SK-N-SH treated with all-trans-retinoic acid at 6 μM for 48 hours (cell line): ENCODE data around the gene ZNF281.

Experiments used
- ATAC-seq: fragments of 200-7000 bp; cut with Tn5 transposase; 3 replicates; pipeline ENCODE4 v1.9.1; 2020; ENCODE audit warnings: mild to moderate bottlenecking, moderate library complexity
- ARNTL ChIP-seq: fragments of 450-650 bp; formaldehyde crosslinking; IDR thresholded peaks from 2 replicates; pipeline ENCODE4 v1.5.0; 2020; ENCODE audit warnings: low read depth, mild to moderate bottlenecking, moderate library complexity, borderline replicate concordance
- CREB5 ChIP-seq: fragments of 250-450 bp; sonication (Bioruptor Pico); IDR thresholded peaks from 2 replicates; pipeline ENCODE4 v1.5.1; 2020; ENCODE audit warnings: low read depth, mild to moderate bottlenecking, moderate library complexity
- CSDC2 ChIP-seq: fragments of 250-450 bp; sonication (Bioruptor Pico); IDR thresholded peaks from 2 replicates; pipeline ENCODE4 v1.5.0; 2020; ENCODE audit warnings: mild to moderate bottlenecking, moderate library complexity
- CSRNP3 ChIP-seq: fragments of 250-450 bp; sonication (Bioruptor Pico); IDR thresholded peaks from 2 replicates; pipeline ENCODE4 v1.5.1; 2021; ENCODE audit warnings: mild to moderate bottlenecking, moderate library complexity
- GLIS3 ChIP-seq: fragments of 250-450 bp; sonication (Bioruptor Pico); IDR thresholded peaks from 2 replicates; pipeline ENCODE4 v1.5.0; 2020; ENCODE audit warnings: mild to moderate bottlenecking, moderate library complexity
- ISL1 ChIP-seq: fragments of 250-450 bp; sonication (Bioruptor Pico); IDR thresholded peaks from 2 replicates; pipeline ENCODE4 v2.1.2; 2022; ENCODE audit warnings: mild to moderate bottlenecking, moderate library complexity
- OSR1 ChIP-seq: fragments of 250-450 bp; sonication (Bioruptor Pico); IDR thresholded peaks from 2 replicates; pipeline ENCODE4 v1.8.0; 2022; ENCODE audit warnings: moderate library complexity, mild to moderate bottlenecking, inconsistent platforms
- PATZ1 ChIP-seq: fragments of 250-450 bp; sonication (Bioruptor Pico); IDR thresholded peaks from 2 replicates; pipeline ENCODE4 v1.8.0; 2020; ENCODE audit warnings: mild to moderate bottlenecking, moderate library complexity, borderline replicate concordance
- POU6F1 ChIP-seq: fragments of 250-450 bp; sonication (Bioruptor Pico); IDR thresholded peaks from 2 replicates; pipeline ENCODE4 v1.8.0; 2021; ENCODE audit warnings: low read depth, mild to moderate bottlenecking, moderate library complexity, borderline replicate concordance
- PPARA ChIP-seq: fragments of 250-450 bp; sonication (Bioruptor Pico); IDR thresholded peaks from 2 replicates; pipeline ENCODE4 v1.5.0; 2020; ENCODE audit warnings: mild to moderate bottlenecking, borderline replicate concordance
- RARB ChIP-seq: fragments of 250-450 bp; sonication (Bioruptor Pico); IDR thresholded peaks from 2 replicates; pipeline ENCODE4 v1.8.0; 2021; ENCODE audit warnings: mild to moderate bottlenecking, moderate library complexity
- SNAI2 ChIP-seq: fragments of 250-450 bp; sonication (Bioruptor Pico); IDR thresholded peaks from 2 replicates; pipeline ENCODE4 v1.5.0; 2020; ENCODE audit warnings: mild to moderate bottlenecking, moderate library complexity
- TCF4 ChIP-seq: fragments of 250-450 bp; sonication (Bioruptor Pico); IDR thresholded peaks from 2 replicates; pipeline ENCODE4 v1.8.0; 2021; ENCODE audit warnings: mild to moderate bottlenecking, moderate library complexity, borderline replicate concordance
- TSHZ2 ChIP-seq: fragments of 250-450 bp; sonication (Bioruptor Pico); IDR thresholded peaks from 2 replicates; pipeline ENCODE4 v1.5.0; 2020; ENCODE audit warnings: mild to moderate bottlenecking, moderate library complexity
- ZC3H10 ChIP-seq: fragments of 250-450 bp; sonication (Bioruptor Pico); IDR thresholded peaks from 2 replicates; pipeline ENCODE4 v1.5.1; 2021; ENCODE audit warnings: mild to moderate bottlenecking, moderate library complexity
- ZFP3 ChIP-seq: fragments of 250-450 bp; sonication (Bioruptor Pico); IDR thresholded peaks from 2 replicates; pipeline ENCODE4 v1.5.0; 2020; ENCODE audit warnings: mild to moderate bottlenecking, moderate library complexity
- ZNF70 ChIP-seq: fragments of 450-650 bp; formaldehyde crosslinking; IDR thresholded peaks from 2 replicates; pipeline ENCODE4 v1.5.0; 2020; ENCODE audit warnings: mild to moderate bottlenecking, moderate library complexity
- ZNF8 ChIP-seq: fragments of 450-650 bp; formaldehyde crosslinking; IDR thresholded peaks from 2 replicates; pipeline ENCODE4 v1.5.0; 2020; ENCODE audit warnings: mild to moderate bottlenecking, moderate library complexity

Gene ZNF281

GRCh38 chr1:200376528-200376927, 33.3 kb downstream of the ZNF281 start:
- no peak for TF ChIP-seq CSRNP3 (CRISPR knock-in tag)
- TF ChIP-seq GLIS3: no peak
- no peak for TF ChIP-seq TCF4
- TF ChIP-seq ZFP3 (CRISPR knock-in tag): no peak
- TF ChIP-seq ZNF70 (CRISPR knock-in tag): no peak
- no peak for TF ChIP-seq RARB (CRISPR knock-in tag)
- no peak for TF ChIP-seq ZNF8 (CRISPR knock-in tag)
- TF ChIP-seq PATZ1: no peak
- TF ChIP-seq PPARA (CRISPR knock-in tag): no peak
- no peak for TF ChIP-seq ARNTL
- no peak for TF ChIP-seq POU6F1 (CRISPR knock-in tag)
- no peak for TF ChIP-seq TSHZ2 (CRISPR knock-in tag)
- TF ChIP-seq ISL1: no peak
- ATAC-seq: no peak

GRCh38 chr1:200374569-200375295, 35.1 kb downstream of the ZNF281 start:
- ATAC-seq: no peak
- TF ChIP-seq ISL1: no peak
- TF ChIP-seq SNAI2 (CRISPR knock-in tag): no peak
- no peak for TF ChIP-seq POU6F1 (CRISPR knock-in tag)
- no peak for TF ChIP-seq ZC3H10
- no peak for TF ChIP-seq OSR1 (CRISPR knock-in tag)
- no peak for TF ChIP-seq CSDC2 (CRISPR knock-in tag)
- no peak for TF ChIP-seq CREB5 (CRISPR knock-in tag)
- no peak for TF ChIP-seq TCF4

GRCh38 chr1:200373811-200374231, 36.0 kb downstream of the ZNF281 start:
- no peak for TF ChIP-seq SNAI2 (CRISPR knock-in tag)
- TF ChIP-seq, all 23 proteins: peak for 0
- ATAC-seq: no peak

- no peak for ATAC-seq
- no peak for TF ChIP-seq ARNTL
- 0 out of 2 replicates have a peak, but pooled peaks have one; percentile 10 for TF ChIP-seq ZC3H10
Observed at GRCh38 chr1:200372885-200373181, 37.0 kb downstream of the ZNF281 start.
